Neural progenitor cell (in vitro differentiated cells): ENCODE results near the gene RAPH1.

Source experiments
- CTCF ChIP-seq: fragments of 200-600 bp; sonication (generic); IDR thresholded peaks from 2 replicates; pipeline ENCODE4 v1.5.1; 2017; ENCODE audit warnings: antibody characterized with exemption, mild to moderate bottlenecking
- EZH2phosphoT487 ChIP-seq: fragments of 200-600 bp; sonication (generic); IDR thresholded peaks from 2 replicates; pipeline ENCODE4 v1.6.1; 2017; ENCODE audit warnings: antibody characterized with exemption

- no peak for TF ChIP-seq CTCF
- TF ChIP-seq EZH2phosphoT487: no peak
Measured at GRCh38 chr2:203574824-203575223, 39.7 kb upstream of the RAPH1 start.
